HCT116 (cell line): Measurements from ENCODE around the gene RAD21L1.

ENCODE experiments used
- CEBPB ChIP-seq: IDR thresholded peaks from 2 replicates; pipeline ENCODE4 v1.6.1; 2012; ENCODE audit warnings: low read depth
- CTCF ChIP-seq, 3 experiments: fragments of 200-600 bp in 1 of 3; sonication (generic) in 1 of 3; IDR thresholded peaks in 2 of 3; conservative IDR thresholded peaks in 1 of 3; 2 replicates each; pipeline ENCODE4 v1.5.1; 2012 to 2017; ENCODE audit warnings: low read depth in 2 of 3, low read length in 2 of 3, antibody characterized with exemption in 1 of 3, borderline replicate concordance in 1 of 3, control low read depth in 1 of 3, mild to moderate bottlenecking in 1 of 3, mixed read lengths in 1 of 3, mixed run types in 1 of 3, moderate library complexity in 1 of 3; ENCODE audit not compliant: insufficient read depth in 1 of 3
- MAX ChIP-seq: IDR thresholded peaks from 2 replicates; pipeline ENCODE4 v1.6.1; 2012
- POLR2A ChIP-seq: IDR thresholded peaks from 2 replicates; pipeline ENCODE4 v1.7.0; 2011; ENCODE audit warnings: borderline replicate concordance; ENCODE audit not compliant: insufficient read depth, insufficient read length; ENCODE audit errors: extremely low read depth
- RAD21 ChIP-seq: IDR thresholded peaks from 2 replicates; pipeline ENCODE4 v1.6.1; 2012; ENCODE audit warnings: low read depth, mild to moderate bottlenecking
- SP1 ChIP-seq: IDR thresholded peaks from 2 replicates; pipeline ENCODE4 v1.6.1; 2012; ENCODE audit warnings: low read depth

- no peak for TF ChIP-seq SP1
- no peak for TF ChIP-seq CTCF (IDR thresholded peaks at IDR 0.05 in 2 of 3, conservative IDR thresholded peaks at IDR 0.05 in 1 of 3; ENCODE audit: borderline replicate concordance in 1 of 3, insufficient read depth in 1 of 3, low read depth in 2 of 3, low read length in 2 of 3)
- no peak for TF ChIP-seq POLR2A
- TF ChIP-seq RAD21: no peak
- no peak for TF ChIP-seq CEBPB
- TF ChIP-seq MAX: no peak
Observed at GRCh38 chr20:1267161-1267560, 41.3 kb downstream of the RAD21L1 start.
